HG03060 (cell line): ENCODE measurements around the gene BAIAP2.

Experiments
- ATAC-seq: cut with Tn5 transposase; IDR thresholded peaks from one replicate; pipeline ENCODE4 v1.9.1; 2021; ENCODE audit warnings: low read depth, moderate number of reproducible peaks; ENCODE audit not compliant: unreplicated experiment

BAIAP2 gene

DNA sequence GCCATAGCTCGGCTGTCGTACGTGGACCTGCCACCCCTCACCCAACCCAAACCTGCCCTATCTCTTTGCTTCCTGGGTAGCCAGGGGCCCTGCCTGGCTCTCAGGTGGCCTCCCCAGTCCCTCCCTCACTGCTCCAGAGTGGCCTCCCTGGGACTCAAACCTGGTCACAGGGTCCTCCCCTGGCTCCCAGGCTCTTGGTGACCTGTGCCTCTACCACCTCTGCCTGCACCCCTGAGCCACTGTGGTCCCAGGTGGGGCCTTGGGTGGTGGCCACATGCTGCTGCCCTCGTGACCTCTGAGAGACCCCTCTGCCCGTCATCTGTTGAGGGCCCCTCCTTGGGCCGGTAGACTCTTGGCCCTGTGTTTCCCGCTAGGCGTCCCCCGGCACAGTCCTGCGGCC is 65.7 kb downstream of the BAIAP2 start:
- ATAC-seq = no peak

DNA sequence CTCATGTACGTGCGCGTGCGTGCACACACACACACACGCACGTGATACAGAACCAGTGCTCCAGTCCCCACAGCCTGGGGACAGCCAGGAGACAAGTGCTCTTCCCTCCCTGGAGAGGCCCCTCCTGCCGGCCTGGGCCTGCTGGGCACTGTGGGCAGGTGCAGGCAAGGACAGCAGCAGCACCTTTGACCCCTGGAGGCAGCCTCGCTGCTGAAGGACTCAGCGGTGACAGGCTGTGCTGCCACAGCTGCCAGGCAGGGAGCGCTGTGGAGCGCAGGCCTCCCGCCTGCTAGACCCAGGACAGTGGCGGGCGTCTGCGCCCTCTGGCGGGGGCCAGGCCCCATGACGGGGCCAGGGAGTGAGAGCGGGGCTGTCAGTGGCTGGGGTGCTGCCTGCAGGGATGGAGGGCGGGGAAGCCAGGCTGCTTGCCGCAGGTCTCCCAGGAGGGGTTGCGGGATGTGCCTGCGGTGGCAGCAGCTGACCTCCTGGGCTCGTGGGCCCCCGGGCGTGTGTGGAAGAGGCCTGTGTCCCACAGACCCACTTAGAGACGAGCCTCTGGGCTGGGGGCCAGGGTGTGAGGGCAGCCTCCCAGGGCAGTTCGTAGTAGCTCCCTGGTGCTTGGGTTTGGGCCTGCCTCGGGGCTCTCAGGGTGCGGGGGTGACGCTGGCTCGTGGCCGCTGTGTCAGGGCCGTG is 66.8 kb downstream of the BAIAP2 start:
- ATAC-seq = no peak

DNA sequence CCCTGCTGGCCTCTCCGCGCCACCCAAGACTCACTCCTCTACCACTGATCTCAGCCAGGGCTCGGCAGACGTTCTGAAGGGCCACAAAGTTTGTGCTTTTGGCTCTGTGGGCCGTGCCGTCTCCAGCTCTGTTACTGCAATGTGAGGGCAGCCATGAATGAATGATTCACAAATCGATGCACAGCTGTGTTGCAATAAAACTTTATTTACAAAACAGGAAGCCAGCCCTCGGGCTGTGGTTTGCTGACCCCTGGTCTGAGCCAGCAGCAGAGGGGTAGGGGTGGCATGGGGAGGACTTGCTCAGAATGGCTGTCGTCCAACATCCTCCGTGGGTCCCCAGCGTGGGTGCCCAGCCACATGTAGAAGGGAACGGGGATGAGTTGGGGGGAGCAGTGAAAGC is 67.4 kb downstream of the BAIAP2 start:
- ATAC-seq = no peak

DNA sequence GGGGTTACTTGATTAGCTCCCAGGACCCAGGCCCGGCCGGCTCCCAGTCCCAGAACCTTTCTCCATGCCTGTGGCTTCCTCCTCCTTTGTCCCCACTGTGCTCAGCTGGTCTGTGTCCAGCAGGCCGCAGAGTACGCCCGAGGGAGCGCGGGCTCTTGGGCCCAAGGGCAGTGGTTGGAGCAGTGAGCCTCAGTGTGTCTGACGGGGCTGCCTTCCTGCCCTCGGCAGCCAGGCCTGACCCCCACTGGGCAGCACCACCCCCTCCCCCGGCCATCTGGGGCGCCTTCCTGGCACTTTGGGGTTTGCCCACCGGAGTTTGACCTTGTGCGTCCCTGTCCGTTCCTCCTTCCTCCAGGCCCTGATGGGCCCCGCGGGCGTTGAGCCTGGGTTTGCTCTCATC is 67.9 kb downstream of the BAIAP2 start:
- ATAC-seq = no peak

DNA sequence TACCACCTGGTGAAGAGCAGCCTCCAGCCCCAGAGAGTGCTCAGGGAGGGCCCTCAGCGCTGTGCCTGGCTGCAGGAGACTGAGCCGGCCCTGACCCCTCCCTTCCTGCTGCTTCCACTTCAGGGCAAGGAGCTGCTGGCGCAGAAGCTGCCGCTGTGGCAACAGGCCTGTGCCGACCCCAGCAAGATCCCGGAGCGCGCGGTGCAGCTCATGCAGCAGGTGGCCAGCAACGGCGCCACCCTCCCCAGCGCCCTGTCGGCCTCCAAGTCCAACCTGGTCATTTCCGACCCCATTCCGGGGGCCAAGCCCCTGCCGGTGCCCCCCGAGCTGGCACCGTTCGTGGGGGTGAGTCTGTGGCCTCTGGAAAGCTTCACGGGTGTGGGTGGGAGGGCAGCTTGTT is 68.4 kb downstream of the BAIAP2 start:
- no peak for ATAC-seq

DNA sequence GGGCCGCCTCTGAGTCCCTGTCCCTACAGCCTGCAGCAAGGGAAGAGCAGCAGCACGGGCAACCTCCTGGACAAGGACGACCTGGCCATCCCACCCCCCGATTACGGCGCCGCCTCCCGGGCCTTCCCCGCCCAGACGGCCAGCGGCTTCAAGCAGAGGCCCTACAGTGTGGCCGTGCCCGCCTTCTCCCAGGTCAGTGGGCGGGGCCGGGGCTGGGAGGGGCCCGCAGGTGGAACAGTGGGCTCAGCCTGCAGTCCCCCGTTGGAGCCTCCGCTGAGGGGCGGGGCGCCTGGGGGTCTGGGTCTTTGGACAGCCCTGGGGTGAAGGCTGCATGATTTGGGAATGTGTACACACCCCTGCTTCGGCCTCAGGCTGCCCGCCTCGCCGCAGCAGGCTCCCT is 71.8 kb downstream of the BAIAP2 start:
- no peak for ATAC-seq

DNA sequence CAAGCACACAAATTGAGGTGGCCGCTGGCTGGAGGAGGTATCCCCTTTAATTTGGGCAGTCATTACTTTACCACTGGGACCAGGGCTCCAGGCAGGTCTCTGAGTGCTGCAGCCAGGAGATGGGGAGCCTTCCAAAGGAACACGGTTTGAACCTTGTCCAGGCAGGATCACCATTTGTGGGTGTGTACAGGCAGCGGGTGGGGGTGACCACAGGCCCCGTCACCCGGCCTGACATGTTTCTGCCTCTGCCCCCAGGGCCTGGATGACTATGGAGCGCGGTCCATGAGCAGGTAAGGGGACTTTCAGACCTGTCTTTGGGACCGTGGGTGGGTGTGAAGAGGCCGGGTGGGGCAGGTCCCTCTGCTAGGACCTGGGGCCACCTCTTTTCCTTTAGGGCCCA is 73.3 kb downstream of the BAIAP2 start:
- ATAC-seq = no peak

DNA sequence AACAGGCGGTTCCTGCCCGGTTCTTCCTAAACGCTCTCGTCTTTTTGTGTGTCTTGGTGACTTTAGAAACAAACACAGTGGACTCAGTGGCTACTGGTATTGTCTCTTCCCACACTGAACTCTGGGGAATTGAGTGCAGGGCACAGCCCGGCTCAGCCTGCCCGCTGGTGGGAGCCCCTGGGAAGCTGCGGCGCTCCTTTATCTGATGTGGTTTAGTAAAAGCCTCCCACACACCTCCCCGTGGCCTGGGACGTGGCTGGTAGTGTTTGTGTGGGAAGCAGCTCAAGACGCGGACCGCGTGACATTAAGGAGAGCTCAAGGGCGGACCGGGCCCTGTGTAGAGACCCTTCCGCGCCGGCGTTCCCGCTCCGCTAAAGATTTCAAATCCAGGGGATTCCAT is 75.0 kb downstream of the BAIAP2 start:
- no peak for ATAC-seq

DNA sequence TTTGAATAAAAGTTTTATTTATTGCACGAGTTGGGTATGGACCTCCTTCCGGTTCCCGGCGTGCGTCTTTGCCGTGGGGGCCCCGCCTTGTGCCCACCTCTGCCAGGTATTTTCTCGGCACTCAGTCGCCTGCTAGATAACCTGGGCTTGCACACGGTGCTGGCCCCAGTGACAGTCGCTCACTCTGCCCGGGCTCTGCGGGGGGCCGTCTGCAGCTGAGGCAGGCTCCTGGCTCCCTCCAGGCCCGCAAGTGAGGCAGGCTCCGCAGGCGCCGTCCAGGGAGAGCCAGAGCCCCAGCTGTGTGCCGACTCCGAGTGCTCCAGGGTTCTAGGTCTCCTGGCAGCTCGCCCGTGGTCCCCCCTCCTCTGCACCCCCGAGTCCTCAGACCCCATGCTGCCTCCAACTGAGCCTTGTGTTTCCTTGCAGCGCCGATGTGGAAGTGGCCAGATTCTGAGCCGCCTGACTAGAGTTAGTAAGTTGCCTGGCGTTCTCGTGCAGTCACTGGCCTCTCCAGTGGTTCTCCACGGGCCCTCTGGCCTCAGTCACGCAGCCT is 75.6 kb downstream of the BAIAP2 start:
- no peak for ATAC-seq

DNA sequence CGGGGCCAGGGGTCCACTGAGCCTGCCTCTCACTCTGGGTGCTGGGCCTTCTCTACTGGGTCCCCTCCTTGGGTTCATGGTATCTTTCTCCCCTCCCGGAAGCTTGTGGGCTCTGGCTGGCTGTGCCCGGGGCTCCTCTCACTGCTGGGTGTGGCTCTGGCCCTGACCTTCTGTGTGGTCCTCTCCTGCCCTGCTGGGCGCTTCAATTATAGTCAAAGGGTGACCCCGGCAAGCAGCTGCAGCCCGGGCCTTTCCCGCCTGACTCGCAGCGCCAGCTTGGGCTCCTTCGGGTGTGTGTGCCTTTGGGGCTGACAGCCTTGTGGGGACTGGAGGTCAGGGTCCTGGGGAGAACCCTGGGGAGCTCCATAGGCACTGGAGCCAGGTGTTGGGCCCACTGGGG is 76.1 kb downstream of the BAIAP2 start:
- no peak for ATAC-seq

DNA sequence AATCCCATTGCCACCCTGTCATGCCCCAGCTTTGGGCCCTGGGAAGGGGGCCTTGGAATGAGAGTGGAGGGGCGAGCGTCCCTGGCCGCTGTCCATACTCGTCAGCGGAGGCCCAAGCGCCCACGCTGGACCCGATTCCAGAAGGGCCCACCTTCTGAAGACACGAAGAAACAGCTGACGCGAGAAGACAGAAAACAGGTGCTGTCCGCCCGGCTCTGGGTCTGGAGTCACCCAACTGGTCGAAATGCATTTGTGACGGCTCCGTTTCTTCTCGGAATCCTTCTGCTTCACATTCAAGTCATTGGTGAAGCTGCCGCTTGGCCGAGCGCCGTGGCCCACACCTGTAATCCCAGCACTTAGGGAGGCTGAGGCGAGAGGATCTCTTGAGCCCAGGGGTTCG is 77.5 kb downstream of the BAIAP2 start:
- no peak for ATAC-seq

DNA sequence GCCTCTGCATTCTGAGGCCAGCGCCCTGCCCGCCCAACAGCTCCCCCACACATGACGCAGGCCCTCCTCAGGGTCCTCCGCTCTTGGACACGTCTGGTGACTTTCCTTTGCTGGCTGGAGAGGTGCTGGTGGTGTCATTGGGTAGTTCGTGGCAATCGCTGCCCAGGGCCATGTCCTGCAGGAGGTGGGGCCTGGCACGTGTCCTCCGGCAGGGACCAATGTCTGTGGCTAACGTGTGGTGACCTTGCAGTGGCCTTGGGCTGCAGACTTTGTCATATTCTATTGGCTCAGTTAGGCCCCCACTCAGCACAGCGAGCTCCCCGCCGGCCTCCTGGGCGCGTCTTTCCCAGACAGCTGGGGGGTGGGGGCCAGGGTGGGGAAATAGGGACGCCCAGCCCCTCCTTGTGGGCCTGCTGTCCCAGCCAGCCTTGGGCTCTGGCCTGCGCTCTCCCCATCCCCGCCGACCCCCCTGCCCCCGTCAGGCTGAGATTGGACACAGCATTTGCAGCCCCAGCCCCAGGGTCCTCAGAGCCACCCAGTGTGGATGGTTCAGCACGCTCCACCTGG is 78.3 kb downstream of the BAIAP2 start:
- ATAC-seq = no peak

DNA sequence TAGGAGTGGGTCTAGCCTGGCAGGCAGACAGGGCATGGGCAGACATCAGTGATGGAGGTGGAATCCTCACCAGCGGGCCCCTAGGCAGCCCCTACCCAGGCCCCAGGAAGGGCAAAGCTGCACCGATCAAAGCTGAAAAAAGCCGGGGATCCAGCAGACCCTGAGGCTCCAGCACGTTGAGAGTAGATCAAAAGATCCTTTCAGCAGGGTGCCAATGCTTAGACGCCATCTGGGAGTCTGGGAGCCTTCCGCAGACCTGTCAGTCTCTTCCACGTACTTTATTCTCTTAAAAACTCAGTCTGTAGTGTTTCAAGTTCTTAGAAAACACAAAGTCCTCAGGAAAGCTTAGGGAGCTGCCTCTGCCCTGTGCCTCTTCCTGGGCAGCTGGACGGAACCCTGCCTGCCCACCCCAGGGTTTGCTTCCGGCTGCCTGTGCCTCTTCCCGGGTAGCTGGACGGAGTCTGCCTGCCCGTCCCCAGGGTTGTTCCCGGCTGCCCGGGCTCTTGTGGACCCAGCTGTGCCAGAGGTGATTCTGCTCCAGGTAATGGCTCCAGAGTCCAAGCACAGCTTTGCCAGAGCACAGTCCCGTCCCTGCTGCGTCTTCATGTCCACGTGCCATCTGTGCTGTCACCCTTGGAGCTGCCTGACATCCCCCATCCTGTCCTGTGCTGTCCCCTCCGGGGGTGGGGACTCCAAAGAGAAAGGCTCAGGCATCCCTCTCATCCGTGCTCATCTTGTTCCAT is 79.6 kb downstream of the BAIAP2 start:
- ATAC-seq = no peak

DNA sequence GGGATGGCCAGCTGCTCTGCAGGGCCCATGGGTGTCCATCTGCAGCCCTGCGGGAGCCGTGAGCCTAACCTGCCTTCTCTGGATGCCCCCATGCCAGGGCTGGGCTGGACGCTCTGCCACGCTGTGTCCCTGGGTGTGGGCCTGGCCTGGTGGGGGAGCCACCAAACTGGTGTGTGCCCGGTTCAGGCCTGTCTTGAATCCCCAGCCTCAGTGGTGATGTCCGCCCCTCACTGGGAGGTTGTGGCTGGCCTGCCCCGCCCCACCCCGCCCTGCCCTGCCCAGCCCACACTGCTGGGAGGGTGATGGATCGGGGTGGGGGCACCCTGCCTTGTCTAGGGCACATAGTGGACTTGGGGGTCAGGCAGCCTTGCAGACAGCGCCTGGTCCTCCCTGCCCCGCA is 80.3 kb downstream of the BAIAP2 start:
- no peak for ATAC-seq

DNA sequence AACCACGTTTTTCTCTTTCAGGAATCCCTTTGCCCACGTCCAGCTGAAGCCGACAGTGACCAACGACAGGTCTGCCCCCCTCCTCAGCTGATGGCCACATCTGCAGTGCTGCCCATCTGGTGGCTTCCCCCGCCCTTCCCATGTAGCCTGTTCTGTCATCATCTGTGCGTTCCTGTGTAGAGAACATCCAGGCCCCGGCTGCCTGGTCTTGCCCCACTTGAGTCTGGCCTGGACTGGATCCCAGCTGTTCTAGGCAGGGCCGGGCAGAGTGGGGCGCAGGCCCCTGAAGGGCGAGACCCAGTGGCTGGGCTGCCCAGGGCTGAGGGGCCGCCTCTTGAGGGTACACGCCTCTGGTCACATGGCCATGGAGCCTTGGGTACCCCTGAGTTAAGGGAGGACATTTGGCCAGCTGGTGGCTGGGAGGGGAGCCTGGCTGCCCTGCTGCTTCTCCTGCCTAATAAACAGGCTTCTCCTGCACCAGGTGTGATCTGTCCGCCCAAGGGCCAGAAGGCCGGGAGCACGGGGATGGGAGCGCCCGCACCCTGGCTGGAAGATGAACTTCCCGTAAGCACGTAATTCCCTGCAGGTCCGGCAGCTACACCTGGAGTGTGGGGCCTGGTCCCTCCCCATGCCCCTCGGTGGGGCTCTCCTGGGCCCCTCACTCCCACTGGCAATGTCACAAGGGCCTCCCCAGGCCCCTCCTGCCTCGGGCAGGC is 81.0 kb downstream of the BAIAP2 start:
- ATAC-seq = no peak

DNA sequence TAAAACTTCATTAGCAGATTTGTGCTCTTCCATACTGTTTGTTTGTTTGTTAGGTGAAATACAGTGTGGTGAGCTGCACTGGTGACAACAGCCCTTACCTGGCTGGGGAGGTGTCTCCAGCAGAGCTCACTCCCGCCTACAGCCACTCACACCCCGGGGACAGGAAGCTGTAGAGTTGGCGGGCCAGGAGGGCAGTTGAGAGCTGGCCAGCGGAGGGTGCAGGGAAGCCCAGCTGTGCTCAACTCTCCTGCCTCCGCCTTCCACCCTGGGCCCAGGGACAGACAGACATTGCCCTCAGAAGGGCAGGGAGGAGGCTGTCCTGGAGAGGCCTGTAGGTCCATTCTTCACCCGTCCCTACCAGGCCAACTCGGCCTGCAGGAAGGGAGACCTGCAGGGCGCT is 81.8 kb downstream of the BAIAP2 start:
- no peak for ATAC-seq

DNA sequence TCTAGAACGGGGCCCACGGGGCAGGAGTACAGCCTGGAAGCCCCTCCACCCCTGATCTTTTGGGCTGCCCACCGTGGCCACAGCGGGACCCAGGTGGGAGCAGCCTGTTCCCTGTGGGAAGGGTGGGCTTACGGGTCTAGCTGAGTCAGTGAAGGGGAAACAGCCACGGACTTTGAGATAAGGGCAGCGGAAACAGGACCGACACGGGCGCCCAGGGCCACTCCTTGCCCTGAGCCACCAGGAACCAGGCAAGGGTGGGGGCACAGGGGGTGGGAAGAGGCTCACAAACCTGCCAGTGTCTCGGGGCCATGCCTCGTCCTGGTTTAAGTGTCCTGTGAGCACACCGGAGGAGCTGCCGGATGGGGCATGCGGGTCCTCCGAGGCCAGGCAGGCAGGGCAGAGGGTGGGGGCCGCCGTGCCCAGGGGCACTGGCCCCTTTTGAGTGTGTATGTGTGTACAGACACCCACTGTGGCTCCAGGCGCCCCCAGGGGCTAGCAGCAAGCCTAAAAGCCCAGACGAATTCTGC is 82.8 kb downstream of the BAIAP2 start:
- ATAC-seq = no peak

DNA sequence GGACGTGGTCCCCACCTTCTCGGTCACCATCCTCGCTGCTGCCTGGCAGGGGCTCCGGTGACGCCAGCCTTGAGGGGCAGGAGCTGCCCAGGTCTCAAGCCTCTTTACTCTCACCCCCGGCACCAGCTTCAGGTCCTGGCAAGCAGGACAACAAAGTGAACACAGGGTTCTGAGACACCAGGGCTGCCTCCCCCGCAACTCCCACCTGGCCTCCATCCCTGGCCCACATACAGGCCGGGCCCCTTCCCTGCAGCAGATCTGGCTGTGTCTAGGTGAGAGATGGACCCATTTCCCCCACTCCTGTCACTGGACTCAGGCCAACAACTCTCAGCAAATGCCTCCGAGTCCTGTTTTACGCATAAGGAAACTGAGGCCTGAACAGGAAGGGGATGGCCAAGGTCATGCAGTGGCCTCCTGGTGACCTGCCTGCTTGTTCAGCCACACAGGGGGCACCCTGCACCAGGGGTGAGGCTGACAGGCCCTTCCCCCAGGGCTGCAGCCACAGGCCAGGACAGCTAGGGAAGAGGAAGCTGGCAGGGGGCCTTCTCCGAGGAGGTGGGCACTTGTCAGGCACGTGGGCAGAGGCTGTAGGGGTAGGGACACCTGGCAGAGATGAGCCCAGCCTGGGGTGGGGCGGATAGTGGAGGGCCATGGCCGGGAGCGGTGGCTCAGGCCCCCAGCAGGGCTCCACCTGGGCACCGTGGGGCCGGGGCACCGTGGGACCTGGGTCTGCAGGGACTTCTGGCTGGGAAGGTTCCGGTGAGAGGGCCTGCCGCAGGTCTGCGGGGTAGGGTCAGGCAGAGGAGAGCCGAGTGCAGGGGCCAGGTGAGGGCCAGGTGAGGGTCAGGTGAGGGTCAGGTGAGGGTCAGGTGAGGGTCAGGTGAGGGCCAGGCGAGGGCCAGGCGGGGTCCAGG is 83.6 kb downstream of the BAIAP2 start:
- no peak for ATAC-seq

DNA sequence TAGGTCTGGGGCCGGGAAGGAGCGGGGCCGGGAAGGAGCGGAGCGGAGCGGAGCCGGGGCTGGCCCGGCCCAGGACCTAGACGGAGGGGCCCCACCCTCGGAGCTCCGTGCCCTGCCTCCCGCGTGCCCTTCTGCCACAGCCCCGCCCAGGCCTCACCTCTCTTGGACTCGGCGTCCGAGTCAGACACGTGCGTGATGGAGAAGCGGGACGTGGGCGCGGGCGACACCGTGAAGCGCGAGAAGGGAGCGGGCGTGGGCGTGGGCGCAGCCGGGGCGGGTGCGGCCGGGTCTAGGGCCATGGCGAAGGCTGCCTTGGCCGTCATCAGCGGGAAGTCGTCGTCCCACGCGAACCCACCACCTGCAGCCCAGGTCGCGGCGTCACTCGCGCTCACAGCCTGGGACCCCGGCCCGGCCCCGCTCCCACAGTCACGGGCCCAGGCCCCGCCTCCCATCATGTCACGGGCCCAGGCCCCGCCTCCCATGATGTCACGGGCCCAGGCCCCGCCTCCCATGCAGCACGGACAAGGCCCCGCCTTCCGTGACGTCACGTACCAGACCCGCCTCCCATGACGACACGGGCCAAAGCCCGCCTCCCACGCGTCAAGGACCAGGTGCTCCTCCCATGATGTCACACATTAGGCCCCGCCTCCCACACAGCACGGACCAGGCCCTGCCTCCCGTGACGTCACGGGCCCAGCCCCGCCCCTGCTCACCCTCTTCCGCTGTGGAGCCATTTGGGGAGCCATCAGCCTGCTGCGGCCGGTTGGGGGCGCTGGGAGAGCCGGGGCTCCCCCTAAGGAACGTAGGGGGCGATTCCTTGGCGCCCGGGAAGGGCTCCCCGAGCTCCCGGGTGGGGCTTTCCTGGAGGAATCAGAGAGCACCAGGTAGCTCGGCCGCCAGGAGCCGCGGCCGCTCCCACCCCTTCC is 84.5 kb downstream of the BAIAP2 start:
- ATAC-seq = no peak
